ENCODE data around the gene DENND11. TPM values are rescaled to one million over a fixed set of nuclear protein-coding genes. Genes with fewer than 3 reads are reported as not detected.

The DENND11 gene
- total RNA-seq, 1 experiment from 2014 or later = 13.4 TPM

GRCh38 chr7:141715018-141715417 is 13.1 kb upstream of the DENND11 start:
- Histone ChIP-seq H3K4me3 (ENCODE audit: insufficient read depth, low read depth, low read length) (no peak overlapping the region), H3K36me3 (replicated peaks; ENCODE audit: control insufficient read depth, insufficient read depth, low read length) (no peaks in the 10 kb centered on the region), H3K27me3 (ENCODE audit: control insufficient read depth, insufficient read depth, low read length) (no peaks in the 10 kb centered on the region)
- DNase-seq = no peak

- H3K27me3 ChIP-seq (ENCODE audit: control insufficient read depth, insufficient read depth, low read length) = no peaks in the 10 kb centered on the region
- H3K36me3 ChIP-seq (replicated peaks; ENCODE audit: control insufficient read depth, insufficient read depth, low read length) = no peaks in the 10 kb centered on the region
- DNase-seq = no peak
- no peak overlapping the region for H3K4me3 ChIP-seq (ENCODE audit: insufficient read depth, low read depth, low read length)
Measured at GRCh38 chr7:141714571-141714970, 12.6 kb upstream of the DENND11 start.

GRCh38 chr7:141713890-141714289 is 11.9 kb upstream of the DENND11 start:
- Histone ChIP-seq H3K4me3 (ENCODE audit: insufficient read depth, low read depth, low read length) (no peak overlapping the region), H3K36me3 (replicated peaks; ENCODE audit: control insufficient read depth, insufficient read depth, low read length) (no peaks in the 10 kb centered on the region), H3K27me3 (ENCODE audit: control insufficient read depth, insufficient read depth, low read length) (no peaks in the 10 kb centered on the region)
- no peak for DNase-seq

GRCh38 chr7:141712603-141713255 is 10.8 kb upstream of the DENND11 start:
- DNase-seq = no peak
- Histone ChIP-seq H3K4me3 (ENCODE audit: insufficient read depth, low read depth, low read length) (no peak overlapping the region), H3K27me3 (ENCODE audit: control insufficient read depth, insufficient read depth, low read length) (no peaks in the 10 kb centered on the region), H3K36me3 (replicated peaks; ENCODE audit: control insufficient read depth, insufficient read depth, low read length) (no peaks in the 10 kb centered on the region)

- Histone ChIP-seq H3K27me3 (ENCODE audit: control insufficient read depth, insufficient read depth, low read length) (no peaks in the 10 kb centered on the region), H3K4me3 (ENCODE audit: insufficient read depth, low read depth, low read length) (no peak overlapping the region), H3K36me3 (replicated peaks; ENCODE audit: control insufficient read depth, insufficient read depth, low read length) (no peaks in the 10 kb centered on the region)
- DNase-seq = no peak
Measured at GRCh38 chr7:141710301-141710700, 8.3 kb upstream of the DENND11 start.

- H3K27me3 ChIP-seq (ENCODE audit: control insufficient read depth, insufficient read depth, low read length) = no peaks in the 10 kb centered on the region
- no peak for DNase-seq
- H3K4me3 ChIP-seq (ENCODE audit: insufficient read depth, low read depth, low read length) = no peak overlapping the region
- no peaks in the 10 kb centered on the region for H3K36me3 ChIP-seq (replicated peaks; ENCODE audit: control insufficient read depth, insufficient read depth, low read length)
Measured at GRCh38 chr7:141709749-141710148, 7.8 kb upstream of the DENND11 start.

- Histone ChIP-seq H3K27me3 (ENCODE audit: control insufficient read depth, insufficient read depth, low read length) (no peaks in the 10 kb centered on the region), H3K4me3 (ENCODE audit: insufficient read depth, low read depth, low read length) (no peak overlapping the region), H3K36me3 (replicated peaks; ENCODE audit: control insufficient read depth, insufficient read depth, low read length) (no peaks in the 10 kb centered on the region)
- no peak for DNase-seq
Measured at GRCh38 chr7:141709318-141709717, 7.4 kb upstream of the DENND11 start.

- Histone ChIP-seq H3K4me3 (ENCODE audit: insufficient read depth, low read depth, low read length) (no peak within 1 kb of the TSS), H3K36me3 (replicated peaks; ENCODE audit: control insufficient read depth, insufficient read depth, low read length) (no peaks in the 10 kb centered on the region), H3K27me3 (ENCODE audit: control insufficient read depth, insufficient read depth, low read length) (peaks cover under 1% of the 10 kb centered on the region; the same call in 1 of the 2 replicates)
- DNase-seq = no peak
Measured at GRCh38 chr7:141708351-141708750, 6.4 kb upstream of the DENND11 start, which contains the start of gene WEE2. Gene WEE2 (plus strand): TSS chr7:141708353. CDS start chr7:141708759, 406 bp downstream.

- peaks cover 5% of the 10 kb centered on the region for H3K27me3 ChIP-seq (ENCODE audit: control insufficient read depth, insufficient read depth, low read length)
- DNase-seq = no peak
- H3K4me3 ChIP-seq (ENCODE audit: insufficient read depth, low read depth, low read length) = no peak overlapping the region
- no peaks in the 10 kb centered on the region for H3K36me3 ChIP-seq (replicated peaks; ENCODE audit: control insufficient read depth, insufficient read depth, low read length)
Measured at GRCh38 chr7:141706239-141707064, 4.5 kb upstream of the DENND11 start.

- no peak for DNase-seq
- Histone ChIP-seq H3K36me3 (replicated peaks; ENCODE audit: control insufficient read depth, insufficient read depth, low read length) (no peaks in the 10 kb centered on the region), H3K4me3 (ENCODE audit: insufficient read depth, low read depth, low read length) (no peak overlapping the region), H3K27me3 (ENCODE audit: control insufficient read depth, insufficient read depth, low read length) (peaks cover 5% of the 10 kb centered on the region)
Measured at GRCh38 chr7:141704741-141705140, 2.8 kb upstream of the DENND11 start.

- H3K27me3 ChIP-seq (ENCODE audit: control insufficient read depth, insufficient read depth, low read length) = peaks cover 5% of the 10 kb centered on the region
- no peak for DNase-seq
Measured at GRCh38 chr7:141704112-141704511, 2.1 kb upstream of the DENND11 start.

GRCh38 chr7:141702892-141703291 is 926 bp upstream of the DENND11 start:
- Histone ChIP-seq H3K36me3 (replicated peaks; ENCODE audit: control insufficient read depth, insufficient read depth, low read length) (no peaks in the 10 kb centered on the region), H3K4me3 (ENCODE audit: insufficient read depth, low read depth, low read length) (no peak overlapping the region), H3K27me3 (ENCODE audit: control insufficient read depth, insufficient read depth, low read length) (peaks cover 5% of the 10 kb centered on the region)
- DNase-seq = no peak

More at GRCh38 chr7:141704112-141704511, 2.1 kb upstream of the DENND11 start:
- H3K4me3 ChIP-seq (ENCODE audit: insufficient read depth, low read depth, low read length) = no peak overlapping the region
- H3K36me3 ChIP-seq (replicated peaks; ENCODE audit: control insufficient read depth, insufficient read depth, low read length) = no peaks in the 10 kb centered on the region

GRCh38 chr7:141701489-141702046 is 398 bp downstream of the DENND11 start:
- peak overlapping the region; percentile 63 for H3K4me3 ChIP-seq (ENCODE audit: insufficient read depth, low read depth, low read length)
- peak; percentile 91 for DNase-seq
- peaks cover 5% of the 10 kb centered on the region for H3K27me3 ChIP-seq (ENCODE audit: control insufficient read depth, insufficient read depth, low read length)
- no peaks in the 10 kb centered on the region for H3K36me3 ChIP-seq (replicated peaks; ENCODE audit: control insufficient read depth, insufficient read depth, low read length)

- Histone ChIP-seq H3K27me3 (ENCODE audit: control insufficient read depth, insufficient read depth, low read length) (peaks cover 5% of the 10 kb centered on the region), H3K36me3 (replicated peaks; ENCODE audit: control insufficient read depth, insufficient read depth, low read length) (no peaks in the 10 kb centered on the region), H3K4me3 (ENCODE audit: insufficient read depth, low read depth, low read length) (peak overlapping the region; percentile 63)
- DNase-seq = peak; percentile 39
Measured at GRCh38 chr7:141700848-141701371, 1.1 kb downstream of the DENND11 start.
